Left ventricle myocardium inferior (tissue), 1 donor: ENCODE measurements around the gene ARHGAP12. TPM values are rescaled to one million over a fixed set of nuclear protein-coding genes. Genes with fewer than 3 reads are reported as not detected.

Experiments
- DNase-seq: peaks from one replicate; pipeline ENCODE4 v3.0.0-alpha.2; 2020
- H3K27ac ChIP-seq: fragments of 200-600 bp; replicated peaks from 2 replicates; pipeline ENCODE4 v1.8.0; 2021
- H3K27me3 ChIP-seq: fragments of 200-600 bp; 2 replicates; pipeline ENCODE4 v1.8.0; 2021; ENCODE audit warnings: low read depth
- H3K36me3 ChIP-seq: fragments of 200-600 bp; 2 replicates; pipeline ENCODE4 v1.8.0; 2021
- H3K4me1 ChIP-seq: fragments of 200-600 bp; 2 replicates; pipeline ENCODE4 v1.8.0; 2021
- H3K4me3 ChIP-seq: fragments of 200-600 bp; 2 replicates; pipeline ENCODE4 v1.8.0; 2021; ENCODE audit warnings: mild to moderate bottlenecking, moderate library complexity
- H3K9me3 ChIP-seq: fragments of 200-600 bp; replicated peaks from 2 replicates; pipeline ENCODE4 v1.8.0; 2021
- intact Hi-C: fragments of 100-400 bp; cut with micrococcal nuclease; formaldehyde crosslinking; loops from one replicate; pipeline ENCODE4 v1.11.0; 2022
- total RNA-seq: library from RNA; stranded (reverse); fragmentation: NEBNext Ultra II Directional; extraction: Animal tissue kit (Norgen Biotek cat#: 25700); gene quantifications from one replicate; pipeline ENCODE4 v1.2.1, GENCODE V29; 2021
- TF ChIP-seq, protein P1 (sequence below): fragments of 200-600 bp; IDR thresholded peaks from 2 replicates; pipeline ENCODE4 v1.8.0; 2021; ENCODE audit warnings: antibody characterized with exemption, mild to moderate bottlenecking, borderline replicate concordance
- donor health status: DM: no; HTN: yes; CAD: no; lungs with severe emphysema.

ARHGAP12 gene
- total RNA-seq, 1 donor from 2014 or later: 22.1 TPM

GRCh38 chr10:31912898-31913850, 15.5 kb downstream of the ARHGAP12 start:
- Histone ChIP-seq H3K36me3 (peaks cover 5% of the 10 kb centered on the region), H3K4me3 (no peak overlapping the region), H3K27me3 (no peaks in the 10 kb centered on the region), H3K9me3 (no peaks in the 10 kb centered on the region), H3K27ac (no peak overlapping the region), H3K4me1 (peaks cover 34% of the 10 kb centered on the region)
- DNase-seq: no peak
- intact Hi-C loops: no loop called here
- TF ChIP-seq, protein P1, sequence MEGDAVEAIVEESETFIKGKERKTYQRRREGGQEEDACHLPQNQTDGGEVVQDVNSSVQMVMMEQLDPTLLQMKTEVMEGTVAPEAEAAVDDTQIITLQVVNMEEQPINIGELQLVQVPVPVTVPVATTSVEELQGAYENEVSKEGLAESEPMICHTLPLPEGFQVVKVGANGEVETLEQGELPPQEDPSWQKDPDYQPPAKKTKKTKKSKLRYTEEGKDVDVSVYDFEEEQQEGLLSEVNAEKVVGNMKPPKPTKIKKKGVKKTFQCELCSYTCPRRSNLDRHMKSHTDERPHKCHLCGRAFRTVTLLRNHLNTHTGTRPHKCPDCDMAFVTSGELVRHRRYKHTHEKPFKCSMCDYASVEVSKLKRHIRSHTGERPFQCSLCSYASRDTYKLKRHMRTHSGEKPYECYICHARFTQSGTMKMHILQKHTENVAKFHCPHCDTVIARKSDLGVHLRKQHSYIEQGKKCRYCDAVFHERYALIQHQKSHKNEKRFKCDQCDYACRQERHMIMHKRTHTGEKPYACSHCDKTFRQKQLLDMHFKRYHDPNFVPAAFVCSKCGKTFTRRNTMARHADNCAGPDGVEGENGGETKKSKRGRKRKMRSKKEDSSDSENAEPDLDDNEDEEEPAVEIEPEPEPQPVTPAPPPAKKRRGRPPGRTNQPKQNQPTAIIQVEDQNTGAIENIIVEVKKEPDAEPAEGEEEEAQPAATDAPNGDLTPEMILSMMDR: no peak

GRCh38 chr10:31912289-31912688, 16.3 kb downstream of the ARHGAP12 start:
- Histone ChIP-seq H3K27ac (no peak overlapping the region), H3K4me3 (no peak overlapping the region), H3K27me3 (no peaks in the 10 kb centered on the region), H3K36me3 (peaks cover 10% of the 10 kb centered on the region), H3K9me3 (no peaks in the 10 kb centered on the region), H3K4me1 (peaks cover 39% of the 10 kb centered on the region)
- TF ChIP-seq, protein P1: no peak
- intact Hi-C loops: no loop called here
- no peak for DNase-seq

GRCh38 chr10:31910016-31910415, 18.6 kb downstream of the ARHGAP12 start:
- no peaks in the 10 kb centered on the region for H3K9me3 ChIP-seq
- peaks cover 10% of the 10 kb centered on the region for H3K36me3 ChIP-seq
- TF ChIP-seq, protein P1: no peak
- intact Hi-C loops: no loop called here
- no peaks in the 10 kb centered on the region for H3K27me3 ChIP-seq
- H3K27ac ChIP-seq: no peak overlapping the region
- H3K4me3 ChIP-seq: no peak overlapping the region
- peaks cover 61% of the 10 kb centered on the region for H3K4me1 ChIP-seq
- no peak for DNase-seq

GRCh38 chr10:31908157-31908556, 20.5 kb downstream of the ARHGAP12 start:
- no peak for DNase-seq
- Histone ChIP-seq H3K4me3 (no peak overlapping the region), H3K27me3 (no peaks in the 10 kb centered on the region), H3K9me3 (no peaks in the 10 kb centered on the region), H3K36me3 (peaks cover 10% of the 10 kb centered on the region), H3K4me1 (peaks cover 49% of the 10 kb centered on the region), H3K27ac (no peak overlapping the region)
- intact Hi-C loops: no loop called here
- TF ChIP-seq, protein P1: no peak

- peaks cover 10% of the 10 kb centered on the region for H3K9me3 ChIP-seq
- H3K27me3 ChIP-seq: no peaks in the 10 kb centered on the region
- H3K4me1 ChIP-seq: peaks cover 35% of the 10 kb centered on the region
- DNase-seq: no peak
- H3K36me3 ChIP-seq: peaks cover 17% of the 10 kb centered on the region
- TF ChIP-seq, protein P1: no peak
- intact Hi-C loops: no loop called here
- H3K27ac ChIP-seq: no peak overlapping the region
- no peak overlapping the region for H3K4me3 ChIP-seq
Measured at GRCh38 chr10:31906039-31906438, 22.6 kb downstream of the ARHGAP12 start.
